Heart right ventricle (tissue), 16 donors: Measurements from ENCODE around the gene SVOP. TPM values are rescaled to one million over a fixed set of nuclear protein-coding genes. Genes with fewer than 3 reads are reported as not detected.

ENCODE experiments used
- ATAC-seq, 8 donors: fragments of 200-7000 bp; cut with Tn5 transposase; one replicate each; pipeline ENCODE4 v1.9.1; 2020; ENCODE audit warnings: mild to moderate bottlenecking in 8 of 8, moderate library complexity in 8 of 8, moderate number of reproducible peaks in 1 of 8
- DNase-seq, 2 donors: peaks; one replicate each; pipeline ENCODE4 v3.0.0-alpha.2; 2020
- H3K27ac ChIP-seq, 10 donors: fragments of 200-600 bp; sonication (generic) in 2 of 10; one replicate each; pipeline versions ENCODE4 v1.5.0 to v1.8.0; 2020 to 2022; ENCODE audit warnings: mild to moderate bottlenecking in 3 of 10
- H3K27me3 ChIP-seq, 7 donors: fragments of 200-600 bp; one replicate each; pipeline ENCODE4 v1.8.0; 2021 to 2022; ENCODE audit warnings: mild to moderate bottlenecking in 2 of 7
- H3K36me3 ChIP-seq, 9 donors: fragments of 200-600 bp; sonication (generic) in 1 of 9; one replicate each; pipeline versions ENCODE4 v1.5.0 to v1.8.0; 2020 to 2022; ENCODE audit warnings: mild to moderate bottlenecking in 2 of 9
- H3K4me1 ChIP-seq, 9 donors: fragments of 200-600 bp; sonication (generic) in 1 of 9; one replicate each; pipeline versions ENCODE4 v1.5.0 to v1.8.0; 2020 to 2022; ENCODE audit warnings: mild to moderate bottlenecking in 4 of 9
- H3K4me3 ChIP-seq, 10 donors: fragments of 200-600 bp; sonication (generic) in 2 of 10; one replicate each; pipeline versions ENCODE4 v1.5.0 to v1.8.0; 2020 to 2022; ENCODE audit warnings: mild to moderate bottlenecking in 7 of 10, moderate library complexity in 2 of 10
- H3K9me3 ChIP-seq, 11 donors: fragments of 200-600 bp in 10 of 11; sonication (generic) in 2 of 11; one replicate each; pipeline versions ENCODE4 v1.5.0 to v1.8.0; 2013 to 2022; ENCODE audit warnings: mild to moderate bottlenecking in 2 of 11, control low read depth in 1 of 11, moderate library complexity in 1 of 11
- WGBS, 2 donors: extraction: QIAGEN DNeasy Blood & Tissue Kit; methylation state at CpG; one replicate each; pipeline ENCODE4 v1.1.7; 2013; ENCODE audit warnings: inconsistent platforms in 1 of 2; 5-methylcytosine and 5-hydroxymethylcytosine counted together
- intact Hi-C, 10 donors: fragments of 100-400 bp; cut with DNase I; formaldehyde crosslinking; loops; one replicate each; pipeline versions ENCODE4 v1.11.1 to v1.14.2; 2022
- polyA plus RNA-seq, 2 donors: library from polyadenylated mRNA; stranded (reverse); fragments of 200-250 nt; gene quantifications; one replicate each; pipeline ENCODE4 v1.2.3, GENCODE V29; 2013
- total RNA-seq, 10 donors: library from RNA; stranded (reverse); fragmentation: NEBNext Ultra II Directional in 3 of 10; extraction: Animal tissue kit (Norgen Biotek cat#: 25700) in 3 of 10; gene quantifications; one replicate each; pipeline versions ENCODE4 v1.2.1 to v1.2.4, GENCODE V29; 2021 to 2023
- TF ChIP-seq, protein P1 (sequence below), 9 donors: fragments of 200-600 bp; sonication (generic) in 2 of 9; IDR thresholded peaks; one replicate each; pipeline versions ENCODE4 v1.5.0 to v1.8.0; 2021 to 2022; ENCODE audit warnings: antibody characterized with exemption in 9 of 9, mild to moderate bottlenecking in 5 of 9, moderate library complexity in 1 of 9
- donor health status: Arrhythmogenic right ventricular cardiomyopathy.
- donor health status: ischemic (EF 13 %, LVEDD 7.1; RV severe dilation, severe dysfunction).
- donor health status: healthy with polysubstance abuse.
- donor health status: DM: no; HTN: yes; CAD: no.
- donor health status: DM: no; HTN: no; CAD: no.
- donor health status: ischemic (EF 25% LVEDD 6.9; RV normal size, moderate dysfunction).
- donor health status: ischemic (EF 25% LVEDD 5.7; RV mildly dilated, moderate dysfunction).
- donor health status: healthy.
- donor health status: DM: yes; HTN: yes; CAD: no.
- donor health status: Ischemic cardiomyopathy.
- donor health status: ischemic (EF 35%, LVEDD 5.7; RV mildly dilated, moderate dysfunction).
- donor health status: nonischemic (EF 11% LVEDD 7.7; RV severe dilation, severe dysfunction).
- donor health status: DM: yes; HTN: yes; CAD: no.
- donor health status: PGD.
- donor health status: ischemic (EF 29% LVEDD 5.4; RV normal size, mild dysfunction).
- donor health status: nonischemic (EF 23%, LVEDD 6.1; RV moderate dilation, normal function).

Gene SVOP
- total and polyA plus RNA-seq, 12 donors, result 0.17 to 2.8 (median 2.0) TPM

- no peak for DNase-seq
- peak in 1 of 8 donors; percentile 16 for ATAC-seq
- H3K36me3 ChIP-seq, result no peaks in the 10 kb centered on the region
- TF ChIP-seq, protein P1, sequence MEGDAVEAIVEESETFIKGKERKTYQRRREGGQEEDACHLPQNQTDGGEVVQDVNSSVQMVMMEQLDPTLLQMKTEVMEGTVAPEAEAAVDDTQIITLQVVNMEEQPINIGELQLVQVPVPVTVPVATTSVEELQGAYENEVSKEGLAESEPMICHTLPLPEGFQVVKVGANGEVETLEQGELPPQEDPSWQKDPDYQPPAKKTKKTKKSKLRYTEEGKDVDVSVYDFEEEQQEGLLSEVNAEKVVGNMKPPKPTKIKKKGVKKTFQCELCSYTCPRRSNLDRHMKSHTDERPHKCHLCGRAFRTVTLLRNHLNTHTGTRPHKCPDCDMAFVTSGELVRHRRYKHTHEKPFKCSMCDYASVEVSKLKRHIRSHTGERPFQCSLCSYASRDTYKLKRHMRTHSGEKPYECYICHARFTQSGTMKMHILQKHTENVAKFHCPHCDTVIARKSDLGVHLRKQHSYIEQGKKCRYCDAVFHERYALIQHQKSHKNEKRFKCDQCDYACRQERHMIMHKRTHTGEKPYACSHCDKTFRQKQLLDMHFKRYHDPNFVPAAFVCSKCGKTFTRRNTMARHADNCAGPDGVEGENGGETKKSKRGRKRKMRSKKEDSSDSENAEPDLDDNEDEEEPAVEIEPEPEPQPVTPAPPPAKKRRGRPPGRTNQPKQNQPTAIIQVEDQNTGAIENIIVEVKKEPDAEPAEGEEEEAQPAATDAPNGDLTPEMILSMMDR (IDR thresholded peaks at IDR 0.05), result no peak
- 38 to 67% methylated on average over 1 of the region's 1 CpG for WGBS, 2 donors
- peaks cover 0 to 16% (median 0%) of the 10 kb centered on the region in 9 donors for H3K4me1 ChIP-seq
- H3K27me3 ChIP-seq, result no peaks in the 10 kb centered on the region
- no peak overlapping the region for H3K4me3 ChIP-seq
- H3K27ac ChIP-seq, result peak overlapping the region; percentile 9 to 85 (median 74)
- intact Hi-C loops, result no loop called here
- H3K9me3 ChIP-seq, result no peaks in the 10 kb centered on the region
Measured at GRCh38 chr12:108965886-108966285, 55.0 kb downstream of the SVOP start.

DNA sequence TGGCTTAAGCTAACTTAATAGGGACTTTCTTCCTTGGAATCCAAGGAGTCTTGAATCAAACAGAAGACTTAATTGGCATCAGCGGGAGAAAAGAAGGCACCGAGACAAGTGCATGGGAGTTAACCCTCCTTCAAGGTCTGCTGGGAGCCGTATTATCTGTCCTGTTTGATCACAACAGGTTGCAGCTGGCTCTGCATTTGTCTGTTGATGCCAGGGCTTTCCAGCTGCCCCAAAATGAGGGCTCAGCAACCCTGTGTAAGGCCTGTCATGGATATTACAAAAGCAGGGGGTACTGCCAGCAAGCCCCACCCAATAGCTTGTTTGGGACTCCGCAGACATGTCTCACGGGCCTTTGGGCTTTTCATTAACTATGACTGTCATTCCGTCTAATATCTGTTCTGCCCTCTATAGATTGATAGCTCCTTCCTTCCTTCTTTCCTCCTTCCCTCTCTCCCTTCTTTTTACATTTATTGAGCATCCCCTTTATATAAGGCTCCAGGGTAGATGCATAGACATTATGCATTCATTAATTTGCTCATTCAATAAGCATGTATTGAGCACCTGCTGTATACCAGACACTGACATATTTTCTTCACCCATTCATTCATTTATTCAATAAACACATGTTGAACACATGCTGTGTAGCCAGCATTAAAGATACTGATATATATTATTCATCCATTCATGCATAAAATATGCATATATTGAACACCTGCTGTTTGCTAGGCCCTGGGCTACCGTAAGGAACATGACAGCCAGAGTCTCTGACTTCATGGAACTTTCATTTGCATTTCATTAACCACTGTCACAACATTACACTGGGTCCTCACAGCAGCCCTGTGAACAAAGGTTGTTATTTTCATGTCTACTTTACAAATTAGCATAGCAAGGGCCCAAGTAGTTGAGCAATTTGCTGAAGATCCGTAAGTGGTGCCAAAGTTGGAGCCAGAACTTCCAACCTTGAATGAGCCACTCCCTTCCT is 56.2 kb downstream of the SVOP start:
- H3K27me3 ChIP-seq, result no peaks in the 10 kb centered on the region
- no peak for ATAC-seq
- peak overlapping the region in 4 of 10 donors; percentile 77 to 85 (median 82) for H3K27ac ChIP-seq
- H3K36me3 ChIP-seq, result no peaks in the 10 kb centered on the region
- no peaks in the 10 kb centered on the region for H3K9me3 ChIP-seq
- no peak for DNase-seq
- intact Hi-C loops, result no loop called here
- peaks cover 0 to 16% (median 0%) of the 10 kb centered on the region in 9 donors for H3K4me1 ChIP-seq
- no peak overlapping the region for H3K4me3 ChIP-seq
- 52 to 60% methylated on average over 8 of the region's 8 CpGs for WGBS, 2 donors
- TF ChIP-seq, protein P1 (IDR thresholded peaks at IDR 0.05), result no peak

DNA sequence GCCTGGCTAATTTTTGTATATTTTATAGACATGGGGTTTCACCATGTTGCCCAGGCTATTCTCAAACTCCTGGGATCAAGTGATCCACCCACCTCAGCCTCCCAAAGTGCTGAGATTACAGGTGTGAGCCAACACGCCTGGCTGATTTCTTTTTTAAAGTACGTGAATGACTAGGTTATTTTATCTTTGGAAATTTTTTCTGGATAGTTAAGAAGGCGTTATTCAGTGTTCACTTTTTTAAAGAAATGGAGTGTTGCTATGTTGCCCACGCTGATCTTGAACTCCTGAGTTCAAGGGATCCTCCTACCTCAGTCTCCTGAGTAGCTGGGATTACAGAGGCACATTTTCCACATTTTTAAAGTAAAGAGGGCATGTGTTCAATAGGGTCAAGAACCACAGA is 58.6 kb downstream of the SVOP start:
- Histone ChIP-seq H3K4me3 (no peak overlapping the region), H3K27me3 (no peaks in the 10 kb centered on the region), H3K27ac (no peak overlapping the region), H3K9me3 (no peaks in the 10 kb centered on the region), H3K4me1 (peaks cover 0 to 13% (median 0%) of the 10 kb centered on the region in 9 donors), H3K36me3 (no peaks in the 10 kb centered on the region)
- intact Hi-C loops, result no loop called here
- 68 to 77% methylated on average over 4 of the region's 4 CpGs for WGBS, 2 donors
- no peak for DNase-seq
- ATAC-seq, result no peak
- TF ChIP-seq, protein P1 (IDR thresholded peaks at IDR 0.05), result no peak

GRCh38 chr12:108959748-108960655 is 60.9 kb downstream of the SVOP start:
- H3K27me3 ChIP-seq, result no peaks in the 10 kb centered on the region
- no peaks in the 10 kb centered on the region for H3K36me3 ChIP-seq
- H3K9me3 ChIP-seq, result no peaks in the 10 kb centered on the region
- ATAC-seq (no peak), DNase-seq (no peak)
- 82 to 88% methylated on average over 11 of the region's 11 CpGs for WGBS, 2 donors
- no peak overlapping the region for H3K4me3 ChIP-seq
- H3K4me1 ChIP-seq, result peaks cover 0 to 7% (median 3%) of the 10 kb centered on the region in 9 donors
- intact Hi-C loops, result loop anchor here in 5 of 10 donors (10.0 kb wide), 4 partner anchors 135 to 395 kb away; partner anchors contain the start of genes ISCU (in 3 of the 5), SART3 (in 3 of the 5), ALKBH2 (in 1 of the 5) and UNG (in 1 of the 5)
- no peak overlapping the region for H3K27ac ChIP-seq
- TF ChIP-seq, protein P1 (IDR thresholded peaks at IDR 0.05), result no peak
